Body of pancreas (tissue), 4 donors: Measurements from ENCODE around the gene TGM6.

Experiments
- POLR2A ChIP-seq, 3 donors: fragments of 450-650 bp; IDR thresholded peaks; one replicate each; pipeline ENCODE4 v1.6.1; 2016; ENCODE audit warnings: antibody characterized with exemption in 3 of 3, mild to moderate bottlenecking in 2 of 3
- TF ChIP-seq, protein P1 (sequence below), 7 experiments: fragments of 450-650 bp in 4 of 7; fragments of 200-600 bp in 3 of 7; sonication (generic) in 3 of 7; IDR thresholded peaks; one replicate each; pipeline ENCODE4 v1.5.1; 2016 to 2019; ENCODE audit warnings: antibody characterized with exemption in 7 of 7

DNA sequence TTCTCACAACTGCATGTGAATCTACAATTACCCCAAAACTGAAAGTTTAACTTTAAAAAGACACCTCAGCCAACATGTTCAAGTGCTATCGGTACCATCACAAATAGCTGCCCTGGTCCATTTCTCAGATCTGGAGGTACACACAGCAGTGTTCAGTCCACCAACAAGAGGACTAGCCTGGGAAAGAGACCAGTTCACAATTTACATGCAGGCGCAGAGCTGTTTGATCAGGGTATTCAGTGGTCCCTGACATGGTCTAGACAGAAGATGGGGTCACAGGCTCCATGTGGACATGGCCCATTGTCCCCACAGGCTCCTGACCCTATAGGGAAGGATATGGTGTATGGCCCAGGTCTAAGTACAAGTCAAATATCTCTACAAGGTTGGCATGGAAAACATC is 15.6 kb upstream of the TGM6 start:
- TF ChIP-seq, protein P1, sequence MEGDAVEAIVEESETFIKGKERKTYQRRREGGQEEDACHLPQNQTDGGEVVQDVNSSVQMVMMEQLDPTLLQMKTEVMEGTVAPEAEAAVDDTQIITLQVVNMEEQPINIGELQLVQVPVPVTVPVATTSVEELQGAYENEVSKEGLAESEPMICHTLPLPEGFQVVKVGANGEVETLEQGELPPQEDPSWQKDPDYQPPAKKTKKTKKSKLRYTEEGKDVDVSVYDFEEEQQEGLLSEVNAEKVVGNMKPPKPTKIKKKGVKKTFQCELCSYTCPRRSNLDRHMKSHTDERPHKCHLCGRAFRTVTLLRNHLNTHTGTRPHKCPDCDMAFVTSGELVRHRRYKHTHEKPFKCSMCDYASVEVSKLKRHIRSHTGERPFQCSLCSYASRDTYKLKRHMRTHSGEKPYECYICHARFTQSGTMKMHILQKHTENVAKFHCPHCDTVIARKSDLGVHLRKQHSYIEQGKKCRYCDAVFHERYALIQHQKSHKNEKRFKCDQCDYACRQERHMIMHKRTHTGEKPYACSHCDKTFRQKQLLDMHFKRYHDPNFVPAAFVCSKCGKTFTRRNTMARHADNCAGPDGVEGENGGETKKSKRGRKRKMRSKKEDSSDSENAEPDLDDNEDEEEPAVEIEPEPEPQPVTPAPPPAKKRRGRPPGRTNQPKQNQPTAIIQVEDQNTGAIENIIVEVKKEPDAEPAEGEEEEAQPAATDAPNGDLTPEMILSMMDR (IDR thresholded peaks at IDR 0.05) = no peak
- no peak for TF ChIP-seq POLR2A (IDR thresholded peaks at IDR 0.05)
